Measurements from ENCODE around the gene HPN. TPM values are rescaled to one million over a fixed set of nuclear protein-coding genes. Genes with fewer than 3 reads are reported as not detected.

The HPN gene
- total RNA-seq, 1 experiment from 2014 or later: not detected

DNA sequence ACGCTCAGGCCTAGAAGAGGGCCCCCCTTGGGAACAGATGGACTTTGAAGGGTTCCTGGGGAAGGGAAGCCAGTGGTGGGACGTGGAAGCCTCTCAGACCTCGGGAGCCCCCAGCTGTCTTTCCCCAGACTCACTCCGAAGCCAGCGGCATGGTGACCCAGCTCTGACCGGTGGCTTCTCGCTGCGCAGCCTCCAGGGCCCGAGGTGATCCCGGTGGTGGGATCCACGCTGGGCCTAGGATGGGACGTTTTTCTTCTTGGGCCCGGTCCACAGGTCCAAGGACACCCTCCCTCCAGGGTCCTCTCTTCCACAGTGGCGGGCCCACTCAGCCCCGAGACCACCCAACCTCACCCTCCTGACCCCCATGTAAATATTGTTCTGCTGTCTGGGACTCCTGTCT is 24.6 kb downstream of the HPN start:
- in situ Hi-C loops (cut with HindIII; ENCODE audit: low pct_unique_long_range_greater_than_20kb, low sequenced_read_pairs): no loop called here
- no peak for DNase-seq (ENCODE audit: low read depth, low spot score)

DNA sequence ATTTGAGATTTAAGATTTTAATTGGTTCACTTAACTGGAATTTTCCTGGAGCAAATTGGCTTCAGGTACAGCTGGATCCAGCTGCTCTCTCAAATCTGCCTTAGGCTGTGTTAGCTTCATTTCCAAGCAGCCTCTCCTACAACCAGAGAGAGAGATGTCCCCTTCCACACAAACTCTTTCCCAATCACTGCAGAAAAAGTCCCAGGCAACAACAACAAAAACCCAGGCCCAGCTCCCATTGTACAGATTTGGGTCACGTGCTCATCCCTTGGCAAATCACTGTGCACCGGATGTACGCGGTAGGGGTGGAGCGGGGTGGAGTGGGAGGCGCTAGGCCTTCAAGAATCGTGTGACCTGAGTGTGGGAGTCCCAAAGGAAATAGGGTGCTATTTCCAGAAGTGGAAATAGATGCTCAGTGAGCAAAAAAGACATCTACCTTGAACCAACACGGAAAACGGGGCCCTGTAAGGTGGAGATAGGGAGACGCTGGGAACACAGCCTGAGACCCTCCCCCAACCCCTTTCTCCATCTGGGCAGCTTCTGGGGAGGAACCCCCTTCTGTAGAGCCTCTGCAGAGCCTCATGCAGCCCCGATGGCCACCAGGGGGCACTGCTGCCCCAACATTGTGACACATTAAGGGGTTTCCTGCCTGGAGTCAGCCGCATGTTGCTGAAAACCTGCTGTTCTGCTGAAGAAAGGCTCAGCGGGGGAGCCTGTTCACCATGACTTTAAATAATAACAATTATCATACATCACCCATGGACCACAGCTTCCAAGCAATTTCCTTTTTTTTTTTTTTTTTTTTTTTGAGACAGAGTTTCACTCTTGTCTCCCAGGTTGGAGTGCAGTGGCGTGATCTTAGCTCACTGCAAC is 25.4 kb downstream of the HPN start:
- in situ Hi-C loops (cut with HindIII; ENCODE audit: low pct_unique_long_range_greater_than_20kb, low sequenced_read_pairs): no loop called here
- DNase-seq (ENCODE audit: low read depth, low spot score): peak; percentile 90

DNA sequence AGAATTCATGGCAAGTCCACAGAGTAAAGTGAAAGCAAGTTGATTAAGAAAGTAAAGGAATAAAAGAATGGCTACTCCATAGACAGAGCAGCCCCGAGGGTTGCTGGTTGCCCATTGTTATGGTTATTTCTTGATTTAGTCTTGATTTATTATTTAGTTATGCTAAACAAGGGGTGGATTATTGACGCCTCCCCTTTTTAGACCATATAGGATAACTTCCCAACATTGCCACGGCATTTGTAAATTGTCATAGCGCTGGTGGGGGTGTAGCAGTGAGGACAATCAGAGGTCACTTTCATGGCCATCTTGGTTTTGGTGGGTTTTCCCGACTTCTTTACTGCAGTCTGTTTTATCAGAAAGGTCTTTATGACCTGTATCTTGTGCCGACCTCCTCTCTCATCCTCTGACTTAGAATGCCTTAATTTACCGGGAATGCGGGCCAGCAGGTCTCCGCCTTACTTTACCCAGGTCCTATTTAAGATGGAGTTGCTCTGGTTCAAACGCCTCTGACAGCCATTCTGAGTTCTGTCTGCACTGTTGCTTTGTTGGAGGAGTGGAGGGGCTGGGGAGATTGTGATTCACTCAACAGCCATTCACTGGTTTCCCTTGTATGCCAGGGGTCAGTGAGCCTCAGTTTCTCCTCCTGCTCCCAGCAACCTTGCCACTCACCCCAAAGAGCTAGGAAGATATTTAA is 27.6 kb downstream of the HPN start:
- DNase-seq (ENCODE audit: low read depth, low spot score): no peak
- in situ Hi-C loops (cut with HindIII; ENCODE audit: low pct_unique_long_range_greater_than_20kb, low sequenced_read_pairs): no loop called here

GRCh38 chr19:35069696-35070095 is 28.2 kb downstream of the HPN start:
- in situ Hi-C loops (cut with HindIII; ENCODE audit: low pct_unique_long_range_greater_than_20kb, low sequenced_read_pairs): no loop called here
- DNase-seq (ENCODE audit: low read depth, low spot score): no peak

- DNase-seq (ENCODE audit: low read depth, low spot score): no peak
- in situ Hi-C loops (cut with HindIII; ENCODE audit: low pct_unique_long_range_greater_than_20kb, low sequenced_read_pairs): no loop called here
Measured at GRCh38 chr19:35070471-35070870, 28.9 kb downstream of the HPN start.

GRCh38 chr19:35073516-35073915 is 32.0 kb downstream of the HPN start:
- in situ Hi-C loops (cut with HindIII; ENCODE audit: low pct_unique_long_range_greater_than_20kb, low sequenced_read_pairs): no loop called here
- DNase-seq (ENCODE audit: low read depth, low spot score): no peak

DNA sequence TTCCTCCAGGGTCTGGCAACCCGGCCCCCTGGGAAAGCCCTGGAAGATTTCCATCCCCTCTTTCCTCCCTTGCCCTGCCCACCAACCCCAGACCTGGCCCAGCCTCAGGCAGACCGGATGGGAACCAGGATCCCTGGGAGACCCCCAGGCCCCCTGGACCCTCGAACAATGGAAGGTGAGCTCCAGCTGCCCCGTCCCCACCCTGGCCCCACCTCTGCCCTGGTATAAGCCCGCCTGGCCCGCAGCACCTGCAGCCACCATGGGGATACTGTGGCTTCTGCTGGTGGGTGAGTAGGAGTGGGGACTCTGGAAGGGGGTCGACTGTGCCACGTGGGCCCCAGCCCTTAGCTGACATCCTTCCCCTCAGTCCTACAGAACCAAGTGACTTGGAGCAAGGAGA is 32.4 kb downstream of the HPN start:
- DNase-seq (ENCODE audit: low read depth, low spot score): no peak
- in situ Hi-C loops (cut with HindIII; ENCODE audit: low pct_unique_long_range_greater_than_20kb, low sequenced_read_pairs): no loop called here

GRCh38 chr19:35074426-35075201 is 33.1 kb downstream of the HPN start:
- in situ Hi-C loops (cut with HindIII; ENCODE audit: low pct_unique_long_range_greater_than_20kb, low sequenced_read_pairs): no loop called here
- DNase-seq (ENCODE audit: low read depth, low spot score): no peak

- no peak for DNase-seq (ENCODE audit: low read depth, low spot score)
- in situ Hi-C loops (cut with HindIII; ENCODE audit: low pct_unique_long_range_greater_than_20kb, low sequenced_read_pairs): no loop called here
Measured at GRCh38 chr19:35075202-35076025, 33.9 kb downstream of the HPN start.

DNA sequence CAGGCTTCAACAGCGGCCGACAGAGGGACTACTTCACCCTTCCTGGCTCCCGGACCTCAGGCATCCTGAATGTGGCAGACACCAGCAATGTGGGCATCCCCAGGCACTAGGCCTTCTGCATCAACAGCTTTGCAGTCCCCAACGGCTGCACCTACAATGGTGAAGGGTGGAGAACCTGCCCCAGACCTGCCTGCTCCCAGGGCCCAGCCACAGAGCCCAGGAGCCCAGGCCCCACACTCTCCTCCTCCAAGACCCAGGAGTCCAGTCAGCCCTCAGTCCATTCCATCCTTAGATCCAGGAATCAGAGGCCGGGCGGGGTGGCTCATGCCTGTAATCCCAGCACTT is 34.5 kb downstream of the HPN start:
- in situ Hi-C loops (cut with HindIII; ENCODE audit: low pct_unique_long_range_greater_than_20kb, low sequenced_read_pairs): no loop called here
- no peak for DNase-seq (ENCODE audit: low read depth, low spot score)

GRCh38 chr19:35076657-35077056 is 35.1 kb downstream of the HPN start:
- in situ Hi-C loops (cut with HindIII; ENCODE audit: low pct_unique_long_range_greater_than_20kb, low sequenced_read_pairs): no loop called here
- no peak for DNase-seq (ENCODE audit: low read depth, low spot score)

DNA sequence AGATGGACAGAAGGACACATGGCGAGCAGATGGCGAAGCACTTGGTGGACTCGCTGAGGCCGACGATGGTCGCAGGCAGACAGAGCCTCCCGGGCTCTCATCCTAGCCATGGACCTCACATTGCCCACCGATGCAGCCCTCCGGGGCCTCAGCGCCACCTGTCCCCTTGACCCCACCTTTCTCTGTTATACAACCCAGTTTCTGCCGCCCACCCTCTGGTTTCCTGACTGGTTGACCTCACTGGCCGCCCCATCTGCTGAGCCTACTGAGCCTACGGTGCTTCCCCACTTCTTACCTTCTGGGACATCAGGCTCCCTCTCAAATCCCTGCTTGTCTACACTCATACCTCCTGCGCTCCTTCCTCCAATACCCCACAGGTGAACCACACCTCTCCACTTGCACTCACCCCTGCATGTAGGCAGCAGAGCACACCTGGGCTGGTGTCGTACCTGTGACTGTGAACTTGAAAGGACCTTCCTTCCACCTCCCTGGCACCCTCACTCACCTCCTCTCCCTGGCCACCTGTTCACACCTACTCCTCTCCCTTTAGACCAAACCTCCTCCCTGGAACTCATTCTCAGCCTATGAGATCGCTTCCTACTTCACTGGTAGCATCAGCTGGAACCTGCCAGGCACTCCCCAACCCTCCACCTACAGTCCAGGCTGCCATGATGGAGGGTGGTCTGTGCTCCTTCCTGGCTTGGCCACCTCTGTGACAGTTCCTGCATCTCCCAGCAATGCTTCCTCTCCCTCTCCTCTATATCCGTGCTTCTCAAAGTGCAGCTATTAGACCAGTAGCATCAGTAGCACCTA is 36.1 kb downstream of the HPN start:
- in situ Hi-C loops (cut with HindIII; ENCODE audit: low pct_unique_long_range_greater_than_20kb, low sequenced_read_pairs): no loop called here
- no peak for DNase-seq (ENCODE audit: low read depth, low spot score)

DNA sequence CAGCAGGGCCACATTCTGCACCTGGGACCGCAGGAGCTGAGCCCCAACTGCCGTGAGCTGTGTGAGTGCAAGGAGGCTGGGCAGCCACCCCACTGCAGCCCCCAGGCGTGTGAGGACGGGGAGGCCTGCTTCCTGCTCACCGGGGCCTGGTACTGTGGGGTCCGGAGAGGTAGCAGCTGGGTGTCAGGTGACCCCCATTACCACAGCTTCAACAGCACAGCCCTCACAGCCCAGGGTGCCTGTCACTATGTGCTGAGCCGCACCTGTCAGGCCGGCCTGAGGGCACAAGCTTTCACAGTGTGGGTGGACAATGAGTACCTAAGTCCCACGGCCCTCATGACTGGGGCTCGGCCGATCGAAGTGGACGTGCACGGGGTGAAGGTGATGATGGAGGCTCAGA is 38.3 kb downstream of the HPN start:
- in situ Hi-C loops (cut with HindIII; ENCODE audit: low pct_unique_long_range_greater_than_20kb, low sequenced_read_pairs): no loop called here
- no peak for DNase-seq (ENCODE audit: low read depth, low spot score)

DNA sequence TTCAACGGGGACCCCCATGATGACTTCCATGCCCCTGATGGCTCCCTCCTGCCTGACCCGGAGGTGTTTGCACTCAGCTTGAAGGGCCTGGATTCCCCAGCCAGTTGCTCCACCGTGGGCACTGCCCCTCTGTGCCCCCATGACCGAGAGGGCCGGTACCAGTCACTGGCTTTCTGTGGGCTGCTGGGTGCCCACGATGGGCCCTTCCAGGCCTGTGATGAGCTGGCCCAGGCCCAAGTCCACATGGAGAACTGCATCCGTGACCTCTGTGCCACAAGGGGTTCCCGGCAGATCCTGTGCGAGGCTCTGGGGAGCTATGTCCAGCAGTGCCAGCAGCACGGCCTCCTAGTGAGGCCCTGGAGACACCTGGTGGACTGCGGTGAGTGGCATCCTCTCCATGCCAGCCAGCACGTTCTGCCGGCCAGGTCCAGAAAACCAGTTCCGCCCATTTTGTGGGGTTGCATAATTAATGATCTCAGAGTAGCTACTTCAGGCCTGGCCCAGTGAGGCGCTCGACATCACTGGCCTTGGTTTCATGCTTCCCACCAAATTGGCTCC is 39.2 kb downstream of the HPN start:
- no peak for DNase-seq (ENCODE audit: low read depth, low spot score)
- in situ Hi-C loops (cut with HindIII; ENCODE audit: low pct_unique_long_range_greater_than_20kb, low sequenced_read_pairs): no loop called here

- in situ Hi-C loops (cut with HindIII; ENCODE audit: low pct_unique_long_range_greater_than_20kb, low sequenced_read_pairs): no loop called here
Measured at GRCh38 chr19:35081201-35081600, 39.7 kb downstream of the HPN start.

GRCh38 chr19:35083691-35084508 is 42.4 kb downstream of the HPN start:
- DNase-seq (ENCODE audit: low read depth, low spot score): peak; percentile 55
- in situ Hi-C loops (cut with HindIII; ENCODE audit: low pct_unique_long_range_greater_than_20kb, low sequenced_read_pairs): no loop called here

More at GRCh38 chr19:35081201-35081600, 39.7 kb downstream of the HPN start:
- no peak for DNase-seq (ENCODE audit: low read depth, low spot score)
